H9 (cell line): Measurements from ENCODE around the gene MTMR3. TPM values are rescaled to one million over a fixed set of nuclear protein-coding genes. Genes with fewer than 3 reads are reported as not detected.

Source experiments
- DNase-seq: peaks from one replicate; pipeline ENCODE4 v3.0.0-alpha.2; 2017
- H2AFZ ChIP-seq: one replicate; pipeline ENCODE4 v1.6.1; 2013; ENCODE audit warnings: mild to moderate bottlenecking, low read length, control low read depth, moderate library complexity
- H2AK5ac ChIP-seq: 2 replicates; pipeline ENCODE4 v1.6.1; 2013; ENCODE audit warnings: low read length, control low read depth, mixed read lengths; ENCODE audit not compliant: insufficient read length
- H2BK120ac ChIP-seq: one replicate; pipeline ENCODE4 v1.6.1; 2013; ENCODE audit warnings: low read depth, mild to moderate bottlenecking, low read length, control low read depth, inconsistent platforms; ENCODE audit not compliant: poor library complexity, severe bottlenecking
- H2BK12ac ChIP-seq: 2 replicates; pipeline ENCODE4 v1.6.1; 2013; ENCODE audit warnings: low read length, control low read depth, mixed read lengths, low read depth; ENCODE audit not compliant: insufficient read length
- H2BK15ac ChIP-seq: 2 replicates; pipeline ENCODE4 v1.6.1; 2013; ENCODE audit warnings: low read depth, low read length, control low read depth
- H2BK20ac ChIP-seq: one replicate; pipeline ENCODE4 v1.6.1; 2013; ENCODE audit warnings: low read depth, mild to moderate bottlenecking, low read length, control low read depth, inconsistent platforms; ENCODE audit not compliant: poor library complexity, severe bottlenecking
- H2BK5ac ChIP-seq: 2 replicates; pipeline ENCODE4 v1.6.1; 2013; ENCODE audit warnings: low read length, control low read depth, mixed read lengths; ENCODE audit not compliant: insufficient read length
- H3K14ac ChIP-seq: 2 replicates; pipeline ENCODE4 v1.6.1; 2013; ENCODE audit warnings: low read length, control low read depth; ENCODE audit not compliant: insufficient read depth
- H3K18ac ChIP-seq: 2 replicates; pipeline ENCODE4 v1.6.1; 2013; ENCODE audit warnings: low read depth, mild to moderate bottlenecking, mixed read lengths, low read length, control low read depth; ENCODE audit not compliant: insufficient read length
- H3K23ac ChIP-seq: 2 replicates; pipeline ENCODE4 v1.6.1; 2013; ENCODE audit warnings: low read length, control low read depth, mixed read lengths, low read depth; ENCODE audit not compliant: insufficient read length
- H3K23me2 ChIP-seq: 2 replicates; pipeline ENCODE4 v1.6.1; 2013; ENCODE audit warnings: low read depth, mild to moderate bottlenecking, mixed read lengths, low read length, control low read depth; ENCODE audit not compliant: insufficient read length, poor library complexity, severe bottlenecking
- H3K27ac ChIP-seq: 2 replicates; pipeline ENCODE4 v1.5.1; 2013; ENCODE audit warnings: low read length, control low read depth, mixed read lengths, low read depth; ENCODE audit not compliant: insufficient read length
- H3K27me3 ChIP-seq: 2 replicates; pipeline ENCODE4 v1.6.1; 2013; ENCODE audit warnings: low read length, control low read depth, inconsistent platforms; ENCODE audit not compliant: insufficient read depth
- H3K4ac ChIP-seq: 2 replicates; pipeline ENCODE4 v1.6.1; 2013; ENCODE audit warnings: low read depth, mild to moderate bottlenecking, control low read depth, inconsistent platforms, low read length, moderate library complexity
- H3K4me1 ChIP-seq: 2 replicates; pipeline ENCODE4 v1.6.1; 2013; ENCODE audit warnings: low read length, control low read depth, inconsistent platforms; ENCODE audit not compliant: insufficient read depth
- H3K4me2 ChIP-seq: 2 replicates; pipeline ENCODE4 v1.6.1; 2013; ENCODE audit warnings: low read length, control low read depth, mixed read lengths; ENCODE audit not compliant: insufficient read length, insufficient read depth
- H3K56ac ChIP-seq: 2 replicates; pipeline ENCODE4 v1.6.1; 2013; ENCODE audit warnings: low read depth, mild to moderate bottlenecking, mixed read lengths, low read length, control low read depth; ENCODE audit not compliant: insufficient read length
- H3K79me1 ChIP-seq: 2 replicates; pipeline ENCODE4 v1.6.1; 2013; ENCODE audit warnings: low read depth, mild to moderate bottlenecking, moderate library complexity, low read length, control low read depth, inconsistent platforms; ENCODE audit not compliant: insufficient read depth, poor library complexity, severe bottlenecking
- H3K79me2 ChIP-seq: 2 replicates; pipeline ENCODE4 v1.6.1; 2013; ENCODE audit warnings: low read length, control low read depth, inconsistent platforms; ENCODE audit not compliant: insufficient read depth
- H3K9ac ChIP-seq: 2 replicates; pipeline ENCODE4 v1.6.1; 2013; ENCODE audit warnings: low read length, control low read depth, mixed read lengths; ENCODE audit not compliant: insufficient read length; ENCODE audit errors: extremely low read depth
- H3K9me3 ChIP-seq: one replicate; pipeline ENCODE4 v1.6.1; 2013; ENCODE audit warnings: low read depth, low read length, inconsistent platforms; ENCODE audit not compliant: control insufficient read depth
- H3T11ph ChIP-seq: one replicate; pipeline ENCODE4 v1.6.1; 2013; ENCODE audit warnings: mild to moderate bottlenecking, low read length, control low read depth, inconsistent platforms
- H4K20me1 ChIP-seq: one replicate; pipeline ENCODE4 v1.6.1; 2013; ENCODE audit not compliant: control insufficient read depth, insufficient read length, insufficient read depth
- H4K5ac ChIP-seq: 2 replicates; pipeline ENCODE4 v1.6.1; 2013; ENCODE audit warnings: low read depth, mild to moderate bottlenecking, mixed read lengths, low read length, control low read depth; ENCODE audit not compliant: insufficient read length
- H4K8ac ChIP-seq: replicated peaks from 2 replicates; pipeline ENCODE4 v1.6.1; 2013; ENCODE audit warnings: low read length, control low read depth, mixed read lengths, low read depth; ENCODE audit not compliant: insufficient read length
- H4K91ac ChIP-seq: 2 replicates; pipeline ENCODE4 v1.6.1; 2013; ENCODE audit warnings: low read depth, mild to moderate bottlenecking, moderate library complexity, mixed read lengths, low read length, control low read depth; ENCODE audit not compliant: insufficient read length
- H3K27ac Mint-ChIP-seq, 3 experiments: 2 replicates in 2 of 3; 3 replicates in 1 of 3; pipeline ENCODE4 v1.8.0; 2020 to 2021; ENCODE audit warnings: mixed read lengths in 3 of 3, mild to moderate bottlenecking in 1 of 3, moderate library complexity in 1 of 3
- H3K27me3 Mint-ChIP-seq: 2 replicates; pipeline ENCODE4 v1.8.0; 2021; ENCODE audit warnings: low read depth, mild to moderate bottlenecking, moderate library complexity, mixed read lengths
- H3K36me3 Mint-ChIP-seq, 3 experiments: 2 replicates in 2 of 3; 3 replicates in 1 of 3; pipeline ENCODE4 v1.8.0; 2020 to 2021; ENCODE audit warnings: low read depth in 3 of 3, mixed read lengths in 3 of 3; ENCODE audit not compliant: insufficient read depth in 1 of 3
- H3K4me1 Mint-ChIP-seq, 2 experiments: 2 replicates each; pipeline ENCODE4 v1.8.0; 2020; ENCODE audit warnings: mixed read lengths in 2 of 2
- H3K4me3 Mint-ChIP-seq, 2 experiments: 2 replicates in 1 of 2; 3 replicates in 1 of 2; pipeline ENCODE4 v1.8.0; 2020 to 2021; ENCODE audit warnings: mild to moderate bottlenecking in 2 of 2, mixed read lengths in 2 of 2, moderate library complexity in 1 of 2
- H3K9me3 Mint-ChIP-seq, 2 experiments: 2 replicates in 1 of 2; 3 replicates in 1 of 2; pipeline ENCODE4 v1.8.0; 2020; ENCODE audit warnings: mild to moderate bottlenecking in 2 of 2, mixed read lengths in 2 of 2, moderate library complexity in 1 of 2
- WGBS: extraction: QIAGEN DNeasy Blood & Tissue Kit; methylation state at CpG from one replicate; pipeline ENCODE4 v1.1.7; 2013; ENCODE audit warnings: missing lambda C conversion rate, low lambda C conversion rate, mixed read lengths; ENCODE audit not compliant: insufficient read length; ENCODE audit errors: extremely low coverage; 5-methylcytosine and 5-hydroxymethylcytosine counted together
- total RNA-seq: library from RNA; stranded (reverse); gene quantifications from 2 replicates; pipeline ENCODE4 v1.2.1, GENCODE V29; 2021
- TF ChIP-seq, protein P1 (sequence below): fragments of 200-600 bp; sonication (generic); conservative IDR thresholded peaks from 3 replicates; pipeline ENCODE4 v1.8.0; 2021; ENCODE audit warnings: antibody characterized with exemption, mild to moderate bottlenecking

MTMR3 gene
- total RNA-seq, 1 experiment from 2014 or later = 19.8 TPM

DNA sequence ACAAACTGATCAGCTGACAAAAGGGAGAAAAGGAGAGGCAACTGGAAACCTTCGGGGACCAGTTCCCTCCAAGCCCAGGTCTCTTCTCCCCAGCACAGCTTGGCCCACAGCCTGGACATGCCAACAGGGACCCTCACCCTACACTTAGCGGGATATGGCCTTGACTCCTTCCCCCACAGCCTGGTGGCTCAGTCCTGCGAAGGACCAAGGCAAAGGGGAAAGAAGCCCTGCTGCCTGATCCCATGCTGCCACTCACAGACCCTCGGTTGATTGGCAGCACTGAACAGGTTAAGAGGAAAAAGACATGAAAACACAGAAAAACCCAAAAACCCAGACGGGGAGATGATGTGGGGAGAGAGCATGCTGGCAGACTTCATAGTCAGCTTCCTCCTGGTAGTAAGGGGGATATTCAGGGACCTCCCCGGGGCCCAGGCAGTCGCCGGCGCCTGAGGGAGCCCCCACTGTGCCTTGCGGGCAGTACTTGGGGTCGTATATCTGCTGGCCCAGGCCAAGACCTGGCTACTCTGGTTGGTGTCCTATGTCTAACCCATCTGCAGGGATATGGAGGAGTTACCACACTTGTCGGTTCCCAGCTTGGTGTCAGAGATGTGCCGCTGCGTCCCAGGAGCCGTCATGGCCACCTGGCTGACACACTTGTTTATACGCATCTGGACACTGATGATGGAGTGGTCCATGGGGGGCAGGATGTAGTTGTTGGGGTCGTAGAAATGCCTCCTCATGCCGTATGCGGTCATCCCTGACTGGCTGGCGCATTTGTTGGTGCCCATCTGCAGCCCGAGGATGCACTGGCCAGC, 163.1 kb downstream of the MTMR3 start:
- no peaks in the 10 kb centered on the region for H3K27me3 Mint-ChIP-seq
- Histone ChIP-seq H2BK20ac (no peak overlapping the region), H3K4ac (no peak overlapping the region), H2AK5ac (no peak overlapping the region), H3T11ph (no peak overlapping the region), H4K8ac (no peak overlapping the region), H4K91ac (no peak overlapping the region), H3K4me1 (no peaks in the 10 kb centered on the region), H4K5ac (no peak overlapping the region), H3K79me1 (no peaks in the 10 kb centered on the region), H3K56ac (no peak overlapping the region), H2BK12ac (no peak overlapping the region), H2BK120ac (no peak overlapping the region), H3K9ac (no peak overlapping the region), H3K79me2 (no peaks in the 10 kb centered on the region), H3K18ac (no peak overlapping the region), H3K4me2 (no peak overlapping the region), H3K27ac (no peak overlapping the region), H2BK5ac (no peak overlapping the region), H3K14ac (no peak overlapping the region), H3K23me2 (no peaks in the 10 kb centered on the region), H2BK15ac (no peak overlapping the region), H3K9me3 (no peaks in the 10 kb centered on the region), H2AFZ (no peak overlapping the region), H4K20me1 (no peaks in the 10 kb centered on the region), H3K23ac (no peak overlapping the region), H3K27me3 (no peaks in the 10 kb centered on the region)
- no peak for DNase-seq
- no peaks in the 10 kb centered on the region for H3K4me1 Mint-ChIP-seq
- no peak overlapping the region for H3K4me3 Mint-ChIP-seq
- no CpG with 5 or more reads among the region's 21 CpGs for WGBS
- H3K36me3 Mint-ChIP-seq = no peaks in the 10 kb centered on the region
- no peaks in the 10 kb centered on the region for H3K9me3 Mint-ChIP-seq
- TF ChIP-seq, protein P1, sequence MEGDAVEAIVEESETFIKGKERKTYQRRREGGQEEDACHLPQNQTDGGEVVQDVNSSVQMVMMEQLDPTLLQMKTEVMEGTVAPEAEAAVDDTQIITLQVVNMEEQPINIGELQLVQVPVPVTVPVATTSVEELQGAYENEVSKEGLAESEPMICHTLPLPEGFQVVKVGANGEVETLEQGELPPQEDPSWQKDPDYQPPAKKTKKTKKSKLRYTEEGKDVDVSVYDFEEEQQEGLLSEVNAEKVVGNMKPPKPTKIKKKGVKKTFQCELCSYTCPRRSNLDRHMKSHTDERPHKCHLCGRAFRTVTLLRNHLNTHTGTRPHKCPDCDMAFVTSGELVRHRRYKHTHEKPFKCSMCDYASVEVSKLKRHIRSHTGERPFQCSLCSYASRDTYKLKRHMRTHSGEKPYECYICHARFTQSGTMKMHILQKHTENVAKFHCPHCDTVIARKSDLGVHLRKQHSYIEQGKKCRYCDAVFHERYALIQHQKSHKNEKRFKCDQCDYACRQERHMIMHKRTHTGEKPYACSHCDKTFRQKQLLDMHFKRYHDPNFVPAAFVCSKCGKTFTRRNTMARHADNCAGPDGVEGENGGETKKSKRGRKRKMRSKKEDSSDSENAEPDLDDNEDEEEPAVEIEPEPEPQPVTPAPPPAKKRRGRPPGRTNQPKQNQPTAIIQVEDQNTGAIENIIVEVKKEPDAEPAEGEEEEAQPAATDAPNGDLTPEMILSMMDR = no peak
- no peak overlapping the region; a peak in 1 of 7 replicates for H3K27ac Mint-ChIP-seq
